OCI-LY1 (cell line): Measurements from ENCODE around the gene NSL1.
A peak's percentile ranks its signal among the peaks of the same experiment; 100 is the strongest.

Experiments used
- H2AFZ ChIP-seq: fragments of 200-600 bp; sonication (generic), shearing (Covaris generic); 2 replicates; pipeline ENCODE4 v1.6.0; 2014; ENCODE audit warnings: antibody characterized with exemption, mild to moderate bottlenecking, low read length
- H3F3A ChIP-seq: fragments of 200-600 bp; sonication (generic), shearing (Covaris generic); 2 replicates; pipeline ENCODE4 v1.6.0; 2014; ENCODE audit warnings: mild to moderate bottlenecking, antibody characterized with exemption, low read length, moderate library complexity; ENCODE audit not compliant: insufficient read depth
- H3K27ac ChIP-seq: fragments of 200-600 bp; sonication (generic); 2 replicates; pipeline ENCODE4 v1.5.1; 2014; ENCODE audit warnings: low read length, mixed run types, mild to moderate bottlenecking, low read depth; ENCODE audit not compliant: poor library complexity, severe bottlenecking
- H3K27me3 ChIP-seq: fragments of 200-600 bp; sonication (generic); 2 replicates; pipeline ENCODE4 v1.6.0; 2014; ENCODE audit warnings: antibody characterized with exemption, mild to moderate bottlenecking, low read length, moderate library complexity; ENCODE audit not compliant: insufficient read depth
- H3K36me3 ChIP-seq: fragments of 200-600 bp; sonication (generic); 2 replicates; pipeline ENCODE4 v1.6.1; 2014; ENCODE audit warnings: mild to moderate bottlenecking, antibody characterized with exemption, low read length, moderate library complexity, mixed read lengths; ENCODE audit not compliant: insufficient read depth
- H3K4me1 ChIP-seq: fragments of 200-600 bp; sonication (generic); 2 replicates; pipeline ENCODE4 v1.5.1; 2014; ENCODE audit warnings: mild to moderate bottlenecking, low read length, moderate library complexity; ENCODE audit not compliant: insufficient read depth, severe bottlenecking
- H3K4me2 ChIP-seq: fragments of 200-600 bp; sonication (generic), shearing (Covaris generic); 2 replicates; pipeline ENCODE4 v1.6.1; 2014; ENCODE audit warnings: low read length
- H3K4me3 ChIP-seq: fragments of 200-600 bp; sonication (generic); 2 replicates; pipeline ENCODE4 v1.5.1; 2014; ENCODE audit warnings: low read length, low read depth, mild to moderate bottlenecking, mixed read lengths; ENCODE audit not compliant: poor library complexity, severe bottlenecking
- H3K79me2 ChIP-seq: fragments of 200-600 bp; shearing (Covaris generic); 2 replicates; pipeline ENCODE4 v1.6.1; 2016; ENCODE audit warnings: mixed run types, low read length, mixed read lengths; ENCODE audit not compliant: insufficient read depth
- H3K9ac ChIP-seq: fragments of 200-600 bp; sonication (generic), shearing (Covaris generic); 2 replicates; pipeline ENCODE4 v1.6.1; 2014; ENCODE audit warnings: mild to moderate bottlenecking, low read length, mixed read lengths
- H3K9me2 ChIP-seq: fragments of 200-600 bp; sonication (generic), shearing (Covaris generic); 2 replicates; pipeline ENCODE4 v1.6.1; 2014; ENCODE audit warnings: low read depth, mild to moderate bottlenecking, low read length, mixed read lengths
- H3K9me3 ChIP-seq: fragments of 200-600 bp; shearing (Covaris generic); 2 replicates; pipeline ENCODE4 v1.6.1; 2014; ENCODE audit warnings: low read length, mixed read lengths
- H4K20me1 ChIP-seq: fragments of 200-600 bp; sonication (generic), shearing (Covaris generic); 2 replicates; pipeline ENCODE4 v1.6.0; 2016; ENCODE audit warnings: mild to moderate bottlenecking, low read length; ENCODE audit not compliant: insufficient read depth
- CTCF ChIP-seq: fragments of 200-600 bp; sonication (generic), shearing (Covaris generic); IDR thresholded peaks from 2 replicates; pipeline ENCODE4 v1.5.1; 2017; ENCODE audit warnings: mild to moderate bottlenecking, antibody characterized with exemption, low read length, moderate library complexity, mixed read lengths
- EZH2 ChIP-seq: fragments of 200-600 bp; sonication (generic), shearing (Covaris generic); IDR thresholded peaks from 2 replicates; pipeline ENCODE4 v1.8.0; 2017; ENCODE audit warnings: borderline replicate concordance, mixed run types, mild to moderate bottlenecking, antibody characterized with exemption, low read length, moderate library complexity, mixed read lengths

NSL1 gene

GRCh38 chr1:212701910-212702309 is 89.7 kb downstream of the NSL1 start:
- Histone ChIP-seq H3K9ac (no peak overlapping the region), H4K20me1 (no peaks in the 10 kb centered on the region), H3K9me2 (no peaks in the 10 kb centered on the region), H3F3A (no peaks in the 10 kb centered on the region), H3K4me1 (peaks cover 19% of the 10 kb centered on the region), H3K27me3 (peaks cover 18% of the 10 kb centered on the region; the same call in 1 of the 2 replicates), H3K4me3 (no peak overlapping the region), H3K79me2 (no peaks in the 10 kb centered on the region), H2AFZ (no peak overlapping the region), H3K27ac (no peak overlapping the region), H3K4me2 (no peak overlapping the region), H3K36me3 (no peaks in the 10 kb centered on the region), H3K9me3 (no peaks in the 10 kb centered on the region)
- TF ChIP-seq CTCF: no peak
- no peak for TF ChIP-seq EZH2

GRCh38 chr1:212700892-212701819 is 90.4 kb downstream of the NSL1 start:
- Histone ChIP-seq H3K4me2 (no peak overlapping the region; the same call in 1 of the 2 replicates), H3K9me3 (no peaks in the 10 kb centered on the region), H3K9ac (no peak overlapping the region), H3K79me2 (no peaks in the 10 kb centered on the region), H3K4me1 (peaks cover 19% of the 10 kb centered on the region), H3K27ac (no peak overlapping the region), H3K36me3 (no peaks in the 10 kb centered on the region), H3F3A (no peaks in the 10 kb centered on the region), H3K4me3 (no peak overlapping the region), H3K9me2 (no peaks in the 10 kb centered on the region), H3K27me3 (peaks cover 20% of the 10 kb centered on the region; the same call in 1 of the 2 replicates), H4K20me1 (no peaks in the 10 kb centered on the region), H2AFZ (no peak overlapping the region)
- no peak for TF ChIP-seq EZH2
- no peak for TF ChIP-seq CTCF

- Histone ChIP-seq H3K9me3 (no peaks in the 10 kb centered on the region), H3K27me3 (peaks cover 20% of the 10 kb centered on the region; the same call in 1 of the 2 replicates), H3K4me2 (peak overlapping the region; percentile 75), H3K9me2 (no peaks in the 10 kb centered on the region), H3K27ac (no peak overlapping the region), H3F3A (no peaks in the 10 kb centered on the region), H3K79me2 (no peaks in the 10 kb centered on the region), H2AFZ (no peak overlapping the region), H3K9ac (no peak overlapping the region), H3K4me1 (peaks cover 19% of the 10 kb centered on the region), H3K36me3 (no peaks in the 10 kb centered on the region), H3K4me3 (peak overlapping the region; percentile 58), H4K20me1 (no peaks in the 10 kb centered on the region)
- no peak for TF ChIP-seq EZH2
- no peak for TF ChIP-seq CTCF
These were observed 91.2 kb downstream of the NSL1 start for GRCh38 chr1:212700223-212700891.
